ENCODE data around the gene SHKBP1.

SHKBP1 gene

DNA sequence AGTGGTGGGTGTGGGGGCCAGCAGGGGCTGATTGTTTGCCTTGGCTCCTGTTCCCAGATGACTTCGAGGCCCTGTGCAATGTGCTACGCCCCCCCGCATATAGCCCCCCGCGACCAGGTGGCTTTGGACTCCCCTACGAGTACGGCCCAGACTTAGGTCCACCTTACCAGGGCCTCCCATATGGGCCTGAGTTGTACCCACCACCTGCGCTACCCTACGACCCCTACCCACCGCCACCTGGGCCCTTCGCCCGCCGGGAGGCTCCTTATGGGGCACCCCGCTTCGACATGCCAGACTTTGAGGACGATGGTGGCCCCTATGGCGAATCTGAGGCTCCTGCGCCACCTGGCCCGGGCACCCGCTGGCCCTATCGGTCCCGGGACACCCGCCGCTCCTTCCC is 50.2 kb downstream of the SHKBP1 start:
- no peak for TF ChIP-seq EZH2 (IDR thresholded peaks at IDR 0.05; ENCODE audit: borderline replicate concordance, low read depth, low read length, severe bottlenecking)
- TF ChIP-seq, protein P1, sequence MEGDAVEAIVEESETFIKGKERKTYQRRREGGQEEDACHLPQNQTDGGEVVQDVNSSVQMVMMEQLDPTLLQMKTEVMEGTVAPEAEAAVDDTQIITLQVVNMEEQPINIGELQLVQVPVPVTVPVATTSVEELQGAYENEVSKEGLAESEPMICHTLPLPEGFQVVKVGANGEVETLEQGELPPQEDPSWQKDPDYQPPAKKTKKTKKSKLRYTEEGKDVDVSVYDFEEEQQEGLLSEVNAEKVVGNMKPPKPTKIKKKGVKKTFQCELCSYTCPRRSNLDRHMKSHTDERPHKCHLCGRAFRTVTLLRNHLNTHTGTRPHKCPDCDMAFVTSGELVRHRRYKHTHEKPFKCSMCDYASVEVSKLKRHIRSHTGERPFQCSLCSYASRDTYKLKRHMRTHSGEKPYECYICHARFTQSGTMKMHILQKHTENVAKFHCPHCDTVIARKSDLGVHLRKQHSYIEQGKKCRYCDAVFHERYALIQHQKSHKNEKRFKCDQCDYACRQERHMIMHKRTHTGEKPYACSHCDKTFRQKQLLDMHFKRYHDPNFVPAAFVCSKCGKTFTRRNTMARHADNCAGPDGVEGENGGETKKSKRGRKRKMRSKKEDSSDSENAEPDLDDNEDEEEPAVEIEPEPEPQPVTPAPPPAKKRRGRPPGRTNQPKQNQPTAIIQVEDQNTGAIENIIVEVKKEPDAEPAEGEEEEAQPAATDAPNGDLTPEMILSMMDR (IDR thresholded peaks at IDR 0.05; ENCODE audit: borderline replicate concordance, extremely low read depth, low read length, poor library complexity, severe bottlenecking) = no peak
- Histone ChIP-seq H4K20me1 (ENCODE audit: insufficient read depth, low read length) (no peaks in the 10 kb centered on the region), H2AFZ (ENCODE audit: low read depth, low read length) (no peak overlapping the region), H3K4me3 (ENCODE audit: low read depth in 1 of 2, low read length in 2 of 2) (no peak overlapping the region), H3K27ac (ENCODE audit: low read length) (no peak overlapping the region), H3K79me2 (ENCODE audit: insufficient read depth, low read length) (no peaks in the 10 kb centered on the region), H3K27me3 (ENCODE audit: insufficient read depth, low read length, poor library complexity) (no peaks in the 10 kb centered on the region), H3K4me1 (ENCODE audit: insufficient read depth, low read length) (no peaks in the 10 kb centered on the region), H3K9me3 (ENCODE audit: insufficient read depth, low read length, severe bottlenecking) (no peaks in the 10 kb centered on the region), H3K36me3 (ENCODE audit: insufficient read depth, low read length) (no peaks in the 10 kb centered on the region), H3K4me2 (ENCODE audit: insufficient read depth, low read length) (no peak overlapping the region), H3K9ac (ENCODE audit: low read depth, low read length) (no peak overlapping the region)
- DNase-seq (no peak), ATAC-seq (ENCODE audit: insufficient read depth, low read depth) (no peak)

DNA sequence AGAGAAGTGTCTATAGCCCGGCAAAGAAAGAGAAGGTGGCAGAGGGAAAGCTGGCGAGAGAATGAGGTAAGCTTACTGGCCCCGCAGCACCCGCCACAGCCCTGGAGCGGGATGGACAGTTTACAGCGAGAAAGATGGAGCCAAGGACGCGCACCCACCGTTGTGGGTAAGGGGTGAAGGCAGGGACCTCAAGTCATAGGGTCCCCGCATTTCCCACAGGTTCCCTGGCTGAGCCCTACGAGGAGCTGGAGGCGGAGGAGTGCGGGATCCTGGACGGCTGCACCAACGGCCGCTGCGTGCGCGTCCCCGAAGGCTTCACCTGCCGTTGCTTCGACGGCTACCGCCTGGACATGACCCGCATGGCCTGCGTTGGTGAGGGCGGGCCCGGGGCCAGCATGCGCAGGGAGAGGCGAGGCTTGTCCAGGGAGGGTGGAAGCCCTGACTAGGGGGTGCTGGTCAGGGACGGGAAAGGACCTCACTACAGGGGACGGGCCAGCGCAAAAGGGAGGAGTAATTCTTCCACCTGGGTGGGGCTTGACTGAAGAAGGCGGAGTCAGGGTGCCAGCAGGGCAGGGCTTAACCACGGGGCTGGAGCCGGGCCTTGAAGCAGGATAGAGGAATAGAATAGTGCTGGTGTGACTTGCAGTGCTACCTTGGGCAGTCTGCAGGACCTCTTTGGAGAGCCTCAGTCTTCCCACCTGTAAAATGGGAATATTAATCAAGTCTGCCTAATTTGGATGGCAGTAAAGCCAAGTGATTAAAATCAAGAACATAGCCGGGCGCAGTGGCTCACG is 51.0 kb downstream of the SHKBP1 start:
- H3K79me2 ChIP-seq (ENCODE audit: insufficient read depth, low read length) = no peaks in the 10 kb centered on the region
- TF ChIP-seq, protein P1 (IDR thresholded peaks at IDR 0.05; ENCODE audit: borderline replicate concordance, extremely low read depth, low read length, poor library complexity, severe bottlenecking) = no peak
- no peak for TF ChIP-seq EZH2 (IDR thresholded peaks at IDR 0.05; ENCODE audit: borderline replicate concordance, low read depth, low read length, severe bottlenecking)
- no peak overlapping the region for H2AFZ ChIP-seq (ENCODE audit: low read depth, low read length)
- DNase-seq = no peak
- H3K27me3 ChIP-seq (ENCODE audit: insufficient read depth, low read length, poor library complexity) = no peaks in the 10 kb centered on the region
- H4K20me1 ChIP-seq (ENCODE audit: insufficient read depth, low read length) = no peaks in the 10 kb centered on the region
- H3K9ac ChIP-seq (ENCODE audit: low read depth, low read length) = no peak overlapping the region
- H3K4me1 ChIP-seq (ENCODE audit: insufficient read depth, low read length) = no peaks in the 10 kb centered on the region
- no peak for ATAC-seq (ENCODE audit: insufficient read depth, low read depth)
- H3K9me3 ChIP-seq (ENCODE audit: insufficient read depth, low read length, severe bottlenecking) = no peaks in the 10 kb centered on the region
- H3K4me3 ChIP-seq (ENCODE audit: low read depth in 1 of 2, low read length in 2 of 2) = no peak overlapping the region
- no peaks in the 10 kb centered on the region for H3K36me3 ChIP-seq (ENCODE audit: insufficient read depth, low read length)
- H3K27ac ChIP-seq (ENCODE audit: low read length) = no peak overlapping the region
- no peak overlapping the region for H3K4me2 ChIP-seq (ENCODE audit: insufficient read depth, low read length)

DNA sequence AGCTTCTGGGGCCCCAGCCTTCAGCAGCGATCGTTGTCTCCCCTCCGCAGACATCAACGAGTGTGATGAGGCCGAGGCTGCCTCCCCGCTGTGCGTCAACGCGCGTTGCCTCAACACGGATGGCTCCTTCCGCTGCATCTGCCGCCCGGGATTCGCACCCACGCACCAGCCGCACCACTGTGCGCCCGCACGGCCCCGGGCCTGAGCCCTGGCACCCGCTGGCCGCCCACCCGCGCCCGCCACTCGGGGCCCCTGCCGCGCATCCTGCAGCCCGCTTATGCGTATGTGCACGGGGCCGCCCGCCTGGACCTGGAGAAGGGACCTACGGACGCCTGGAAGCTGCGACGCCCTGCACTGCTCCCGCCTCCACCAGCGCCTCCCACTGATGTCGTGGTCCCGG is 52.7 kb downstream of the SHKBP1 start:
- no peak for TF ChIP-seq EZH2 (IDR thresholded peaks at IDR 0.05; ENCODE audit: borderline replicate concordance, low read depth, low read length, severe bottlenecking)
- TF ChIP-seq, protein P1 (IDR thresholded peaks at IDR 0.05; ENCODE audit: borderline replicate concordance, extremely low read depth, low read length, poor library complexity, severe bottlenecking) = no peak
- H3K27ac ChIP-seq (ENCODE audit: low read length) = no peak overlapping the region
- no peaks in the 10 kb centered on the region for H3K9me3 ChIP-seq (ENCODE audit: insufficient read depth, low read length, severe bottlenecking)
- H3K27me3 ChIP-seq (ENCODE audit: insufficient read depth, low read length, poor library complexity) = no peaks in the 10 kb centered on the region
- no peaks in the 10 kb centered on the region for H4K20me1 ChIP-seq (ENCODE audit: insufficient read depth, low read length)
- H3K4me1 ChIP-seq (ENCODE audit: insufficient read depth, low read length) = no peaks in the 10 kb centered on the region
- no peak for ATAC-seq (ENCODE audit: insufficient read depth, low read depth)
- H3K79me2 ChIP-seq (ENCODE audit: insufficient read depth, low read length) = no peaks in the 10 kb centered on the region
- no peak overlapping the region for H3K4me2 ChIP-seq (ENCODE audit: insufficient read depth, low read length)
- no peaks in the 10 kb centered on the region for H3K36me3 ChIP-seq (ENCODE audit: insufficient read depth, low read length)
- H2AFZ ChIP-seq (ENCODE audit: low read depth, low read length) = no peak overlapping the region
- no peak for DNase-seq
- no peak overlapping the region for H3K9ac ChIP-seq (ENCODE audit: low read depth, low read length)
- H3K4me3 ChIP-seq (ENCODE audit: low read depth in 1 of 2, low read length in 2 of 2) = no peak overlapping the region

All from DND-41 (cell line).